Muscle of leg (tissue), 11 donors: Measurements from ENCODE around the gene OTUD7B. TPM values are rescaled to one million over a fixed set of nuclear protein-coding genes. Genes with fewer than 3 reads are reported as not detected.
A peak's percentile ranks its signal among the peaks of the same experiment; 100 is the strongest.

Experiments
- DNase-seq: peaks from one replicate; pipeline ENCODE4 v3.0.0; 2013
- H3K27ac ChIP-seq: one replicate; pipeline ENCODE4 v1.5.1; 2013; ENCODE audit warnings: mild to moderate bottlenecking, low read length, control low read depth
- H3K27me3 ChIP-seq: one replicate; pipeline ENCODE4 v1.6.1; 2013; ENCODE audit warnings: low read length; ENCODE audit not compliant: control insufficient read depth, insufficient read depth
- H3K36me3 ChIP-seq: one replicate; pipeline ENCODE4 v1.6.1; 2013; ENCODE audit warnings: low read length; ENCODE audit not compliant: control insufficient read depth, insufficient read depth
- H3K4me1 ChIP-seq: one replicate; pipeline ENCODE4 v1.6.1; 2013; ENCODE audit warnings: low read length; ENCODE audit not compliant: control insufficient read depth, insufficient read depth
- H3K4me3 ChIP-seq: one replicate; pipeline ENCODE4 v1.5.1; 2013; ENCODE audit warnings: low read length, control low read depth
- H3K9me3 ChIP-seq: replicated peaks from 2 replicates; pipeline ENCODE4 v1.6.1; 2013; ENCODE audit warnings: low read depth, low read length; ENCODE audit not compliant: control insufficient read depth
- WGBS: methylation state at CpG from one replicate; pipeline ENCODE4 v1.1.5; 2013; ENCODE audit warnings: missing lambda C conversion rate; ENCODE audit not compliant: insufficient coverage; 5-methylcytosine and 5-hydroxymethylcytosine counted together
- polyA plus RNA-seq, 8 donors: library from polyadenylated mRNA; unstranded; fragments of 120-200 nt; gene quantifications; one replicate each; pipeline versions ENCODE4 v1.2.1 to v1.2.3, GENCODE V29; 2013; ENCODE audit warnings: inconsistent platforms in 1 of 8, low replicate concordance in 1 of 8; ENCODE audit not compliant: insufficient read length in 8 of 8, insufficient read depth in 1 of 8
- total RNA-seq: library from RNA; stranded (reverse); fragments of 120-200 nt; gene quantifications from one replicate; pipeline ENCODE4 v1.2.4, GENCODE V29; 2013

Gene OTUD7B
- total and polyA plus RNA-seq, 9 donors: 10.6 to 15.0 (median 12.8) TPM

GRCh38 chr1:150028322-150028721 lies 17.8 kb upstream of the OTUD7B start:
- Histone ChIP-seq H3K9me3 (no peaks in the 10 kb centered on the region), H3K4me3 (no peak overlapping the region), H3K36me3 (no peaks in the 10 kb centered on the region), H3K27ac (no peak overlapping the region), H3K4me1 (no peaks in the 10 kb centered on the region), H3K27me3 (no peaks in the 10 kb centered on the region)
- no peak for DNase-seq
- no CpG with 5 or more reads among the region's 1 CpG for WGBS

GRCh38 chr1:150024156-150024555 lies 13.6 kb upstream of the OTUD7B start:
- DNase-seq: no peak
- no peaks in the 10 kb centered on the region for H3K36me3 ChIP-seq
- H3K4me3 ChIP-seq: no peak overlapping the region
- no peaks in the 10 kb centered on the region for H3K27me3 ChIP-seq
- 74% methylated on average over 2 of the region's 2 CpGs for WGBS
- no peak overlapping the region for H3K27ac ChIP-seq
- H3K4me1 ChIP-seq: no peaks in the 10 kb centered on the region
- no peaks in the 10 kb centered on the region for H3K9me3 ChIP-seq

GRCh38 chr1:150022357-150022756 lies 11.8 kb upstream of the OTUD7B start:
- 54% methylated on average over 2 of the region's 6 CpGs for WGBS
- no peaks in the 10 kb centered on the region for H3K4me1 ChIP-seq
- DNase-seq: no peak
- H3K27ac ChIP-seq: no peak overlapping the region
- H3K36me3 ChIP-seq: no peaks in the 10 kb centered on the region
- no peaks in the 10 kb centered on the region for H3K27me3 ChIP-seq
- H3K9me3 ChIP-seq: no peaks in the 10 kb centered on the region
- no peak overlapping the region for H3K4me3 ChIP-seq

GRCh38 chr1:150021191-150021694 lies 10.7 kb upstream of the OTUD7B start:
- WGBS: 49% methylated on average over 5 of the region's 5 CpGs
- H3K9me3 ChIP-seq: no peaks in the 10 kb centered on the region
- H3K36me3 ChIP-seq: no peaks in the 10 kb centered on the region
- no peaks in the 10 kb centered on the region for H3K27me3 ChIP-seq
- no peak overlapping the region for H3K4me3 ChIP-seq
- no peak overlapping the region for H3K27ac ChIP-seq
- DNase-seq: no peak
- no peaks in the 10 kb centered on the region for H3K4me1 ChIP-seq

GRCh38 chr1:150020711-150021110 lies 10.2 kb upstream of the OTUD7B start:
- Histone ChIP-seq H3K9me3 (no peaks in the 10 kb centered on the region), H3K4me1 (no peaks in the 10 kb centered on the region), H3K27ac (no peak overlapping the region), H3K36me3 (no peaks in the 10 kb centered on the region), H3K27me3 (no peaks in the 10 kb centered on the region), H3K4me3 (no peak overlapping the region)
- no CpG with 5 or more reads among the region's 2 CpGs for WGBS
- DNase-seq: no peak

- Histone ChIP-seq H3K27me3 (no peaks in the 10 kb centered on the region), H3K4me1 (no peaks in the 10 kb centered on the region), H3K9me3 (no peaks in the 10 kb centered on the region), H3K4me3 (no peak overlapping the region), H3K27ac (no peak overlapping the region), H3K36me3 (no peaks in the 10 kb centered on the region)
- DNase-seq: no peak
- 54% methylated on average over 4 of the region's 4 CpGs for WGBS
Observed at GRCh38 chr1:150018165-150018564, 7.6 kb upstream of the OTUD7B start.

- H3K27ac ChIP-seq: no peak overlapping the region
Observed at GRCh38 chr1:150017206-150017750, 6.8 kb upstream of the OTUD7B start.

GRCh38 chr1:150015651-150016131 lies 5.2 kb upstream of the OTUD7B start:
- Histone ChIP-seq H3K27me3 (no peaks in the 10 kb centered on the region), H3K4me1 (no peaks in the 10 kb centered on the region), H3K9me3 (no peaks in the 10 kb centered on the region), H3K4me3 (no peak overlapping the region), H3K36me3 (no peaks in the 10 kb centered on the region), H3K27ac (no peak overlapping the region)
- DNase-seq: no peak
- WGBS: 83% methylated on average over 3 of the region's 4 CpGs

More at GRCh38 chr1:150017206-150017750, 6.8 kb upstream of the OTUD7B start:
- Histone ChIP-seq H3K4me1 (no peaks in the 10 kb centered on the region), H3K36me3 (no peaks in the 10 kb centered on the region), H3K9me3 (no peaks in the 10 kb centered on the region), H3K4me3 (no peak overlapping the region), H3K27me3 (no peaks in the 10 kb centered on the region)
- DNase-seq: no peak

GRCh38 chr1:150012611-150013010 lies 2.1 kb upstream of the OTUD7B start:
- DNase-seq: no peak
- Histone ChIP-seq H3K4me1 (peaks cover 5% of the 10 kb centered on the region), H3K27ac (no peak overlapping the region), H3K27me3 (no peaks in the 10 kb centered on the region), H3K36me3 (no peaks in the 10 kb centered on the region), H3K9me3 (no peaks in the 10 kb centered on the region), H3K4me3 (no peak overlapping the region)
- no CpG with 5 or more reads among the region's 1 CpG for WGBS

- peak; percentile 84 for DNase-seq
- Histone ChIP-seq H3K4me1 (peaks cover 5% of the 10 kb centered on the region), H3K27ac (peak overlapping the region; percentile 98), H3K9me3 (no peaks in the 10 kb centered on the region), H3K4me3 (peak overlapping the region; percentile 77), H3K36me3 (peaks cover 6% of the 10 kb centered on the region), H3K27me3 (no peaks in the 10 kb centered on the region)
- WGBS: under 1% methylated on average over 18 of the region's 29 CpGs
Observed at GRCh38 chr1:150009604-150010392, 728 bp downstream of the OTUD7B start.
